ENCODE results near the gene ETV1. TPM values are rescaled to one million over a fixed set of nuclear protein-coding genes. Genes with fewer than 3 reads are reported as not detected.

The ETV1 gene
- total RNA-seq, 1 donor from 2014 or later, result not detected

DNA sequence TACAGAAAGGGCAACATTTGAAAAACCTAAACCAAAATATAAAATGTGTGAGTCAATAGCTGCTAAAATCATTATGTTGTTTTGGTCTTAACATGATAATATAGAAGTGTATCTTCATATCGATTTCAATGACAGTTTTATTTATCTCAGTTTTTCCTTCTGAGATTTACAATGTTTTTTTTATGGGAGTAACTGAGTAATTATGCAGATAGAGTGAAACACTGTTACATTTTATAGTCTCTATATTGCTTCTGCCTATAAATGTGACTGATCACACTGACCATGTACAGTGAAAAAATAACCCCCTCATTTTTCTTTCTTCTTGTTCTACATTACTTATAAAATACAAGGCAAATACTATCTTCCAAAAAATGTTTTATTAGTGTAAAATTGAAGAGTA lies 81.6 kb downstream of the ETV1 start:
- no peak overlapping the region for H3K27ac Mint-ChIP-seq
- intact Hi-C loops (cut with micrococcal nuclease), result no loop called here
- no peaks in the 10 kb centered on the region for H3K4me1 Mint-ChIP-seq
- TF ChIP-seq, protein P1, sequence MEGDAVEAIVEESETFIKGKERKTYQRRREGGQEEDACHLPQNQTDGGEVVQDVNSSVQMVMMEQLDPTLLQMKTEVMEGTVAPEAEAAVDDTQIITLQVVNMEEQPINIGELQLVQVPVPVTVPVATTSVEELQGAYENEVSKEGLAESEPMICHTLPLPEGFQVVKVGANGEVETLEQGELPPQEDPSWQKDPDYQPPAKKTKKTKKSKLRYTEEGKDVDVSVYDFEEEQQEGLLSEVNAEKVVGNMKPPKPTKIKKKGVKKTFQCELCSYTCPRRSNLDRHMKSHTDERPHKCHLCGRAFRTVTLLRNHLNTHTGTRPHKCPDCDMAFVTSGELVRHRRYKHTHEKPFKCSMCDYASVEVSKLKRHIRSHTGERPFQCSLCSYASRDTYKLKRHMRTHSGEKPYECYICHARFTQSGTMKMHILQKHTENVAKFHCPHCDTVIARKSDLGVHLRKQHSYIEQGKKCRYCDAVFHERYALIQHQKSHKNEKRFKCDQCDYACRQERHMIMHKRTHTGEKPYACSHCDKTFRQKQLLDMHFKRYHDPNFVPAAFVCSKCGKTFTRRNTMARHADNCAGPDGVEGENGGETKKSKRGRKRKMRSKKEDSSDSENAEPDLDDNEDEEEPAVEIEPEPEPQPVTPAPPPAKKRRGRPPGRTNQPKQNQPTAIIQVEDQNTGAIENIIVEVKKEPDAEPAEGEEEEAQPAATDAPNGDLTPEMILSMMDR (IDR thresholded peaks at IDR 0.05), result no peak
- no peak overlapping the region for H3K4me3 Mint-ChIP-seq
- CTCF ChIA-PET, result no interaction called here
- H3K36me3 Mint-ChIP-seq (ENCODE audit: low read depth), result no peaks in the 10 kb centered on the region
- H3K27me3 Mint-ChIP-seq, result no peaks in the 10 kb centered on the region
- DNase-seq, result no peak
- H3K9me3 Mint-ChIP-seq, result no peaks in the 10 kb centered on the region
- POLR2A ChIA-PET, result no interaction called here
- ATAC-seq (ENCODE audit: low read depth), result no peak

DNA sequence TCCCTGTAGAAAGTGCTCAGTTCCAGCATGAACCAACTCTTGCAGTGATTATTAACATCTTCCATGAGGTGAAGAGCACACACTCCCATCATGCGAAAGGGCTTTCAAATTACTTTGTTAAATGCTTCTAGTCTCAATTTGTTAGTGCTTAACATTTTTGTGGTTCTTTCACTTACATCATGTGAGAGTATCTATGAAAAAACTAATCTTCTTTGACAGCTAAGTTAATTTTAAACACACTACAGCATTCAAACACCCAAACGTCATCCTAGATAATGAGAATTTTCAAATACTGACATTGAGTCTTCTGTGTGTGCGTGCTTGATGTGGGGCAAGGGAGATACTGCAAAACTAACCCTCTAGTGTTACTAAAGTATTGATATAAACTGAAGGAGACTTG lies 84.8 kb downstream of the ETV1 start:
- Mint-ChIP-seq H3K27me3 (no peaks in the 10 kb centered on the region), H3K27ac (no peak overlapping the region), H3K36me3 (ENCODE audit: low read depth) (no peaks in the 10 kb centered on the region), H3K9me3 (no peaks in the 10 kb centered on the region), H3K4me1 (no peaks in the 10 kb centered on the region), H3K4me3 (no peak overlapping the region)
- TF ChIP-seq, protein P1 (IDR thresholded peaks at IDR 0.05), result no peak
- ATAC-seq (ENCODE audit: low read depth) (no peak), DNase-seq (no peak)
- CTCF ChIA-PET, result no interaction called here
- POLR2A ChIA-PET, result no interaction called here
- intact Hi-C loops (cut with micrococcal nuclease), result no loop called here

DNA sequence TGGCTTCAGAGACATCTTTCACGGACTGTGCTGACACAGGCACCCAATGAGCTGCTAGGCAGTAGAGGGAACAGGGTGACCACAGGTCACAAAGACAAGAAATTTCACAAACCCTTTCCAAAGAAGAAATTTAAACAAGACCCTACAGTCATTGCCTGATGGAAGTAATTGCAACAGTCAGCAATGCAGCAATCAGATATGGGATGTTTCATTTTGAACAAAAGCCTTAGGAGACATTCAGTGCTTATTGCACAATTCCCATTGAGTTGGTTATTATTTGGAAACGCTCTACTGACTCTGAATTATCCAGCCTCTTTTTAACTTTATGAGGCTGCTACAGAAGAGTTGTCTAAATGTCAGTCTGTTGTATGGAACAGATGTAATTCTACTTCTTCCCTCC lies 85.5 kb downstream of the ETV1 start:
- Mint-ChIP-seq H3K4me3 (no peak overlapping the region), H3K27ac (no peak overlapping the region), H3K36me3 (ENCODE audit: low read depth) (no peaks in the 10 kb centered on the region), H3K4me1 (no peaks in the 10 kb centered on the region), H3K27me3 (no peaks in the 10 kb centered on the region), H3K9me3 (no peaks in the 10 kb centered on the region)
- intact Hi-C loops (cut with micrococcal nuclease), result no loop called here
- POLR2A ChIA-PET, result no interaction called here
- CTCF ChIA-PET, result no interaction called here
- TF ChIP-seq, protein P1 (IDR thresholded peaks at IDR 0.05), result no peak
- ATAC-seq (ENCODE audit: low read depth), result no peak
- no peak for DNase-seq

DNA sequence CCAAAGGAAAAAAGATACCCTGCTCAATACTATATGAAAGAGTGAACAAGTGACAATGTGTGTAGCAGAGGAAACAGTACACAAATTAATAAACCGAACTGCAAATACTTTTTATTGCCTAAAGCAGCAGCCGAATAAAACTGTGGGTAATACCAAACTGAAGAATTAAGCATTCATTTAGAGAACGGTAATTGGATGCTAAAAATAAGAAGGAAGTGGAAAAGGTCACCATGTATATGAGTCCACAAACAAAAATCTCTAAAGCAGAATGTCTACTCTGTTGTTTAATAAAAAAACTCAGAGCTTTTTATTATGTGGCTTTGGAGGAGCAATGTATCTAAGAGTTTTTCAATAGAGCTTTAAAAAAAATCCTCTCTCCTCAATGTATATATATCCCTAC lies 87.9 kb downstream of the ETV1 start:
- CTCF ChIA-PET, result no interaction called here
- Mint-ChIP-seq H3K4me1 (no peaks in the 10 kb centered on the region), H3K27ac (no peak overlapping the region), H3K4me3 (no peak overlapping the region), H3K9me3 (no peaks in the 10 kb centered on the region), H3K36me3 (ENCODE audit: low read depth) (no peaks in the 10 kb centered on the region), H3K27me3 (no peaks in the 10 kb centered on the region)
- intact Hi-C loops (cut with micrococcal nuclease), result no loop called here
- TF ChIP-seq, protein P1 (IDR thresholded peaks at IDR 0.05), result no peak
- ATAC-seq (ENCODE audit: low read depth), result no peak
- no peak for DNase-seq
- POLR2A ChIA-PET, result no interaction called here

DNA sequence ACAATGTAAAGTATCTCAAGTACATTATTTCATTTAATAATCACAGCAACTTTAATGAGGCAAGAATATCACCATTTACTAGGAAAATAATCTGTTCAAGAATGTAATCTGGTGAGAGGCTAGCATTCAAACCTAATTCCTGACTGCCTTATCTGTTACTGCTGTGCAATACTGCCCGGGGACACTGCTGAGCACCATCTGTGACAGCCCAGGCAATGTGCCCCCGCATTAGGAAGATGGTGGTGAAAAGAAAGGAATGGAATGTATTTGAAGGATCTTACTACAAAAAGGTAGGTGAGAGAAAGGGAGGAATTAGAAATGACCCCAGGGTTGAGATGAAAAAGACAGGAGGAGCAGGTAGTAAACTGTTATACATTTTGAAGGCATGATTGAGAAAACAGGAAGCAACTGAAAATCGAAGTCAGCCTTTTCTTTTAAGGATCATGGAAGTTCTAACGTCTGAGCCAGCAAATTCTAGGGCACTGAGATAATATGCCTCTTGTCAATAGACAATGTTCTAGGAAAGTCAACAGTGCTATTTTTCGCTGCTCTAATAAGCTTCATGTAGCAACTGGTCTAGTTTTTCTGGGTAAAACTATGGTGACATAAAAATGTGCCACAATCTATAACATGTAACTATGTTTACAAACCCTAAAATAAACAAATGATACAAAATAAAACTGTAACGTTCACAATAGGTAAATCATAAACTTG lies 90.4 kb downstream of the ETV1 start:
- H3K9me3 Mint-ChIP-seq, result no peaks in the 10 kb centered on the region
- CTCF ChIA-PET, result no interaction called here

More for the DNA sequence above, 90.4 kb downstream of the ETV1 start:
- no peaks in the 10 kb centered on the region for H3K36me3 Mint-ChIP-seq (ENCODE audit: low read depth)
- intact Hi-C loops (cut with micrococcal nuclease), result no loop called here
- H3K4me1 Mint-ChIP-seq, result no peaks in the 10 kb centered on the region
- H3K4me3 Mint-ChIP-seq, result no peak overlapping the region
- DNase-seq, result no peak
- H3K27me3 Mint-ChIP-seq, result no peaks in the 10 kb centered on the region
- no peak overlapping the region for H3K27ac Mint-ChIP-seq
- POLR2A ChIA-PET, result no interaction called here
- no peak for ATAC-seq (ENCODE audit: low read depth)
- TF ChIP-seq, protein P1 (IDR thresholded peaks at IDR 0.05), result no peak

Measured in activated B cell treated with CpG ODN at 0.5 μM for 24 hours (primary cell).